GM19240 (cell line): ENCODE results near the gene CLC.
"Not testable (repeated sequence)": the region's sequence is repeated elsewhere in the genome, so short reads cannot be mapped to it uniquely, and the experiment has no call there.

ENCODE experiments used
- DNase-seq: peaks from one replicate; pipeline ENCODE4 v3.0.0; 2011; ENCODE audit warnings: low spot score; ENCODE audit not compliant: insufficient read length

CLC gene

DNA sequence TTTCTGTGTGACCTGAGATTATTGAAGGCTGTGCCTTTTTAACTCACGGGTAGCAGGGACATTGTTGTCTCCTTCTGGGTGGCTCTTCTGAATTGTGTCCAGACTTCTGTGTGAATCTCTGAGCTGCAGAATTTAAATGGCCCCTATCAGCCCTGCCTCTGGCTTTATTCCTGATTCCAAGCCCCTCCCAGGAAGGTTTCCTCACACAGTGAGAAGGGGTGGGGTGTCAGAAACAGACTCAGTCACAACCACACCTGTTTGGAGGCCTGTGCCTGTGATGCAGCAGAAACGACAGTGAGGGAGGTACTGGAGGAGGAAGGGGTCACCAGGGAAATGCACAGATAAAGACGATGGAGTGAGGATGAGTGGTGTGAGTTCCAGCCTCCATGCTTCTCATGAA is at the start of gene CLC:
Gene CLC (minus strand): TSS at position 139 of the 400 bp plus-strand sequence. CDS start 77 bp downstream, at position 62.
- DNase-seq: no peak

DNA sequence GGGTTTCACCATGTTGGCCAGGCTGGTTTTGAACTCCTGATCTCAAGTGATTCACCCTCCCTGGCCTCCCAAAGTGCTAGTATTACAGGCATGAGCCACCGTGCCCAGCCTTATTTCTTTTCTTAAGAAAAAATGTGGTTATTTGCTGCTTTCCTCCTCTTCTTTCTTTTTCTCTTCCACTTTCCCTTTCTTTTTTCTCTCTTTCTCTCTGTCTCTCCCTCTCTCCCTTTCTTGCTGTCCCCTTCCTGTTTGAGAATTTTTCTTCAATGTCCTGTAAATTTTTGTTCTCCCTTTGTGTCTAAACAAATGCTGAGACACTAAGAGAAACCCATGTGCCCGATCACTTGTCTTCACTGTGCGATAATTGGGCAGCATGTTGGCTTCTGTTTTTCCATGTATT is 43.1 kb upstream of the CLC start:
- DNase-seq: no peak

DNA sequence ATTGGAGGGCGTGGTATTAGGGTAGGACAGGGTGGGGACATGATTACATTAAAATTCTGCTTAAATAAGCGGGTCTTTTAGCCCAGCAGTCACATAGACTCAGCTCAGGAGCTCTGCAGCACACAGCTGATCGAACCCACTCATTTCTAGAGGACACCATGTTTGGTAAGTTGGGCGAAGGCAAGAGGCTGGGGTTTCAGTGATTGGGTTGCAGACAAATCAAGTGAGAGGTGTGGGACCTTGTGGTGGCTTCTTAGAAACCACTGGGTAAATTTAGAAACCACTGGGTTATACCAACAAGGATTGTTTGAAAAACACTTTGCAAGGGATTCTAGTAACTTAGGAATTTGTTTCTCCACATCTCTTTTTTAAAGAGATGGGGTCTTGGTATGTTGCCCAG is 40.9 kb upstream of the CLC start, which contains the start of gene LEUTX:
Gene LEUTX (plus strand): TSS at position 92 of the 400 bp plus-strand sequence. CDS start 67 bp downstream, at position 159.
- DNase-seq: no peak

- no peak for DNase-seq
Measured at GRCh38 chr19:39768786-39769185, 31.0 kb upstream of the CLC start.

- no peak for DNase-seq
Measured at GRCh38 chr19:39768334-39768733, 30.5 kb upstream of the CLC start.

GRCh38 chr19:39765091-39766076 is 27.6 kb upstream of the CLC start:
- DNase-seq: no peak

DNA sequence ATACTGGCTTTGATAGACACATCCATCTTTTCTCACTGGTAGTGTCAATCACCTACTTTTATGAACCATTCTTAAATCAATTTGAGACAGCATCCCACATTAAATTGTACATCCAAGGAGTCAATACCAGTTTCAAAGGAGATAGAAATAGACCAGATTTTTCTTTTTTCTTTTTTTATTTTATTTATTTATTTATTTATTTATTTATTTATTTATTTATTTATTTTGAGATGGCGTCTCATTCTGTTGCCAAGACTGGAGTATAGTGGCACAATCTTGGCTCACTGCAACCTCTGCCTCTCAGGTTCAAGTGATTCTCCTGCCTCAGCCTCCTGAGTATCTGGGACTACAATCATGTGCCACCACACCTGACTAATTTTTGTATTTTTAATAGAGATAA is 24.0 kb upstream of the CLC start:
- not testable (repeated sequence) for DNase-seq

DNA sequence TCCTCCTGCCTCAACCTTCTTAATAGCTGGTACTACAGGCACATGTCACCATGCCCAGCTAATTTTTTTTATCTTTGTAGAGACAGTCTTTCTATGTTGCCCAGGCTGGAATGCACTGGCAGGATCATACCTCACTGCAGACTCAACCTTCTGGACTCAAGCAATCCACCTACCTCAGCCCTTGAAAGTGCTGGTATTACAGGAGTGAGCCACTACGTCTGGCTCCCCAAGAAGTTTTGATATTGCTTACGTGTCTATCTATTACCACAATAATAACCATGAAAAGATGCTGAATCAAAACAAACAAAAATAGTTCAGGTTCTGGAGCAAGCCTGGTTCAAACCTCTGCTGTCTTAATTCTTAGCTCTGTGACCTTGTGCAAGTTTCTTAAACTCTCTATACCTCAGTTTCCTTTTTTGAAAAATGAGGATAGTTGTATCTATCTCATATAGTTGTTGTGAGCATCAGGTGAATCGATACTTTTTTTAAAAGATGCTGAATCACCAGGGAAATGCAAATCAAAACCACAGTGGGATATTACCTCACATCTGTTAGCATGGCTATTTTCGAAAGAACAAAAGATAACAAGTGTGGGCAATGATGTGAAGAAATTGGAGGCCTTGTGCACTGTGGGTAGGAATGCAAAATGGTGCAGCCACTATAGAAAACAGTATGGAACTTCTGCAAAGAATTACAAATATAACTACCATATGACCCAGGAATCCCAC is 21.8 kb upstream of the CLC start:
- no peak for DNase-seq

- DNase-seq: no peak
Measured at GRCh38 chr19:39754971-39755370, 17.1 kb upstream of the CLC start.

DNA sequence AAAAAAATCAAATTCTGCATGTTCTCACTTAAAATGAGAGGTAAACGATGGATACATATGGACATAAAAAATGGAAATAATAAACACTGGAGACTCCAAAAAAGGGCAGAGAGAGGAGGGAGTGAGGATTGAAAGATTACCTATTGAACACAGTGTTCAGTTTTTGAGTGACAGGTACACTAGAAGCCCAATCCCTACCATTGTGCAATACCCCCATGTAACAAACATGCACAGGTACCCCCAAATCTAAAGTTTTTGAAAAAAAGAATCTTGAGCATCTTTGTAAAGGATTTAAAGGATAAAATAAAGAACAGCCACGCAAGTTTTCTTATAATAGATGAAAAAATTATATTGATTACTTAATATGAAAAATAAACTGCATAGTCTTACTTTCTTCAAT is 16.7 kb upstream of the CLC start:
- no peak for DNase-seq

DNA sequence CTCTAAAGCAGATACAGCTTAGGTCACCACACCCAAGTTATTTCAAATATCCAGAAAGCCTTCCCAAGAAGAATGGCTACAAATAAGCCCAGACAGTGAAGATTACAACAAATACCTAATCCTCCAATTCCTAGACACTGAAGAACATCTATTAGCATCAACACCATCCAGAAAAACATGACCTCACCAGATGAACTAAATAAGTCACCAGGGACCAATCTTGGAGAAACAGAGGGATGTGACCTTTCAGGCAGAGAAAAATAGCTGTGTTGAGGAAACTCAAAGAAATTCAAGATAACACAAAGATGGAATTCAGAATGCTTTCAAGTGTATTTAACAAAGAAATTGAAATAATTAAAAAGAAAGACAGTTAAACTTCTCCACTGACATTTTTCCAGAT is 15.0 kb upstream of the CLC start:
- DNase-seq: no peak

- no peak for DNase-seq
Measured at GRCh38 chr19:39752390-39752789, 14.6 kb upstream of the CLC start.

- DNase-seq: no peak
Measured at GRCh38 chr19:39749981-39750380, 12.2 kb upstream of the CLC start.

DNA sequence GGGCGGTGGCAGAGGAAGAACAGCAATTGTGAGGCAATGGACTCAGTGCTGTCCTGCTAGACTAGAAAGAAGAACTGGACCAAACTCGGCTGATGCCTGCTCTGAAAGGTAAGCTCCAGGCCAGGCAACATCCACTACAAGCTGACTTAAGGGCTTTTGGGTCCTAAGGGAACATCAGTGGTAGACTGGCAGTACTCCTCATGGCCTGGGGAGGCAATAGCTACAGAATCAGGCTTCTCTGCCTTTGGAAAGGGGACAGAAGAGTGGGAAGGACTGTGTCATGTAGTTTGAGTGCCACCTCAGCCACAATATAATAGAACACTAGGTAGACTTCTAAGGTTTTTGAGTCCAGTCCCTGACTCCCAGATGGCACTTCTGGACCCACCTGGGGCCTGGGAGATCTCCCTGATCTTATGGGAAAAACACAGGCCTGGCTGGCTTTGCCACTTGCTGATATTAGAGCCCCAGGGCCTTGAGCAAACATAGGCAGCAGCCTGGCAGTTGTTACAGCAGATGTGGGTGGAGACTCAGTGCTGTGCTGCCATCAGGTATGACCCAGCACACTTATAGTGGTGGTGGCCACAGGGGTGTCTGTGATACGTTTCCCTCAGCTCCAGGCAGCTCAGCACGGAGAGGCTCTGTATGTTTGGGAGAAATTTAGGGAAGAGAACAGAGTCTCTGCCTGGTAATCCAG is 9.2 kb upstream of the CLC start:
- DNase-seq: no peak

DNA sequence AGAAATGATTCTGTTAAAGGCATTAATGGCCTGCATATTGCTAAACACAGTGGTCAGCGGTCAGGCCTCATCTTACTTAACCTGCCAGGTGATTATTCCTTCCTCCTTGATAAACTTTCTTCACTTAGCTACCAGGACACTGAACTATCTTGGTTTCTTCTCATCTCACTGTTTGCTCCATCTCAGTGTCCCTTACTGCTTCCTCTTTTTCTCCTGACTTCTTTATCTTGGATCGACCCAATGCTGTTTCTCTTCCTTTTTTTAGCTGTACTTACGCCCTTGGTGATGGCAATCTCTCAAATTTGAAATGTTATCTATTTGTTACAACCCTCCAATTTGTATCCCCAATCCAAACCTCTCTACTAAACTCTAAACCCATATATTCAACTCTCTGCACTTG is 7.8 kb upstream of the CLC start:
- DNase-seq: no peak

- DNase-seq: no peak
Measured at GRCh38 chr19:39740395-39740794, 2.6 kb upstream of the CLC start.

GRCh38 chr19:39738814-39739213 is 985 bp upstream of the CLC start:
- DNase-seq: no peak

GRCh38 chr19:39737351-39737750 is 478 bp downstream of the CLC start:
- DNase-seq: no peak

DNA sequence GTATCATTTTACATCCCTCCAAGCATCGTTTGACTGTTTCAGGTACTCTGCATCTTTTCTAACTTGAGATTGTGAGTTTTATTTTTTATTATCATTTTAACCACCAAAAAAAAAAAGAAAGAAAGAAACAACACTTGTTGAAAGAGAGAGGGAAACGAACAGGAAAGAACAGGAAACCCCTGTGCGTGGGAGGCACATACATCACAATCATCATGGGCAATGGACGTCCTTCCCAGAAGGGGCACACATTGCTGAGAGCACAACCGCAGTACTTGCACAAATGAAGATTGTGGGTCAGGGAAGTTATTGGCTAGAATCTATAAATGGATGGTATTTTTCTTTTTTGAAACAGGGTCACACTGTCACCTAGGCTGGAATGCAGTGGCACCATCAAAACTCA is 1.7 kb downstream of the CLC start:
- DNase-seq: no peak

DNA sequence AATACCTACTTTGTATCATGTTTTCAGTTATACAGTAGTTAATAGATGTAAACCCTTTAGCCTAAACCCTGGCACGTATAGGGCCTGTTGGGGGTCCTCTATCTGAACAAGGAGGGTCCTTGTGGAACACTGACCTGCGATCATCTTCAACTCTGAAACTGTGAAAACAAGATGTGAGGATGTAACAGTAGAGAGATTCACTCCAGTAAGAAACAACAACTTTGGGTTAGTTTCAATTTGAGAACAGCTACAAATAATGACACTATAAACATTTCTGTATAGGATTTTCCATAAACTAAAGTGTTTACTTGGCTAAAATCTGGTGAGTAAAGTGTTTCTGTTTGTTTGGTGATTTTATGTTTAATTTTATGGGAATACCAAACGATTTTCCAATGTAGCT is 2.1 kb downstream of the CLC start:
- no peak for DNase-seq

DNA sequence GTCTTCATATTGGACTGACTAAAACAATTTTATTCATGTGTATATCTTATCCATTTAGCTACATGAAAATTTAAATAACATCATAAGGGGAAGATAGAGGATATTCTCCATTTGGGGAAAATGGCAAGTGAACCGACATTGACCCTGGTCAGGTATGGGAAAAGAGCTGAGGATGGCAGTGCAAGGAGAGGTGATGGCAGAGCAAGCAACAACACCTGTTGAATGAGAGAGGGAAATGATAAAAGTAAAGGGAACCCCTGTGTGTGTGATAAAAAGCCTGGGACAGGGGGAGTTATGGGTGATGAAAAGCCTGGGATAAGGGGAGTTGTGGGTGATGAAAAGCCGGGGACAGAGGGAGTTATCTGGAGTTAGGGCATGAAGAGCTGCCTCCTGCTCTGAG is 4.0 kb downstream of the CLC start:
- no peak for DNase-seq

- no peak for DNase-seq
Measured at GRCh38 chr19:39731685-39732084, 6.1 kb downstream of the CLC start.
